ENCODE data around the gene LUM. TPM values are rescaled to one million over a fixed set of nuclear protein-coding genes. Genes with fewer than 3 reads are reported as not detected.

The LUM gene
- total RNA-seq, 1 experiment from 2014 or later: not detected

- Histone ChIP-seq H3K9ac (ENCODE audit: low read length) (no peak overlapping the region), H2AFZ (ENCODE audit: low read length) (no peak overlapping the region), H3K79me2 (ENCODE audit: low read length) (no peaks in the 10 kb centered on the region), H3K4me3 (ENCODE audit: low read length) (no peak overlapping the region), H3K4me1 (ENCODE audit: low read length) (no peaks in the 10 kb centered on the region), H4K20me1 (ENCODE audit: insufficient read depth, low read depth, low read length) (no peaks in the 10 kb centered on the region), H3K9me2 (replicated peaks; ENCODE audit: insufficient read depth, low read length) (no peaks in the 10 kb centered on the region), H3K27me3 (ENCODE audit: low read length) (no peaks in the 10 kb centered on the region), H3K36me3 (ENCODE audit: insufficient read depth, low read length) (no peaks in the 10 kb centered on the region), H3K27ac (ENCODE audit: low read length) (no peak overlapping the region), H3K9me3 (ENCODE audit: low read length) (no peaks in the 10 kb centered on the region), H3K4me2 (ENCODE audit: low read depth, low read length, poor library complexity, severe bottlenecking) (no peak overlapping the region)
- no peak for DNase-seq
These were observed 28.0 kb upstream of the LUM start for GRCh38 chr12:91139286-91139685.

- H3K27ac ChIP-seq (ENCODE audit: low read length): no peak overlapping the region
- H3K27me3 ChIP-seq (ENCODE audit: low read length): no peaks in the 10 kb centered on the region
- H3K79me2 ChIP-seq (ENCODE audit: low read length): no peaks in the 10 kb centered on the region
- no peak overlapping the region for H2AFZ ChIP-seq (ENCODE audit: low read length)
- H3K9me2 ChIP-seq (replicated peaks; ENCODE audit: insufficient read depth, low read length): no peaks in the 10 kb centered on the region
- no peak overlapping the region for H3K4me2 ChIP-seq (ENCODE audit: low read depth, low read length, poor library complexity, severe bottlenecking)
- H3K4me3 ChIP-seq (ENCODE audit: low read length): no peak overlapping the region
- DNase-seq: no peak
- H3K9ac ChIP-seq (ENCODE audit: low read length): no peak overlapping the region
- no peaks in the 10 kb centered on the region for H3K36me3 ChIP-seq (ENCODE audit: insufficient read depth, low read length)
- no peaks in the 10 kb centered on the region for H3K4me1 ChIP-seq (ENCODE audit: low read length)
- no peaks in the 10 kb centered on the region for H4K20me1 ChIP-seq (ENCODE audit: insufficient read depth, low read depth, low read length)
- no peaks in the 10 kb centered on the region for H3K9me3 ChIP-seq (ENCODE audit: low read length)
These were observed 27.1 kb upstream of the LUM start for GRCh38 chr12:91138337-91138920.

- Histone ChIP-seq H3K9me3 (ENCODE audit: low read length) (no peaks in the 10 kb centered on the region), H3K36me3 (ENCODE audit: insufficient read depth, low read length) (no peaks in the 10 kb centered on the region), H3K27ac (ENCODE audit: low read length) (no peak overlapping the region), H3K9me2 (replicated peaks; ENCODE audit: insufficient read depth, low read length) (no peaks in the 10 kb centered on the region), H2AFZ (ENCODE audit: low read length) (no peak overlapping the region), H3K4me3 (ENCODE audit: low read length) (no peak overlapping the region), H3K4me2 (ENCODE audit: low read depth, low read length, poor library complexity, severe bottlenecking) (no peak overlapping the region), H3K79me2 (ENCODE audit: low read length) (no peaks in the 10 kb centered on the region), H3K9ac (ENCODE audit: low read length) (no peak overlapping the region), H3K4me1 (ENCODE audit: low read length) (no peaks in the 10 kb centered on the region), H4K20me1 (ENCODE audit: insufficient read depth, low read depth, low read length) (no peaks in the 10 kb centered on the region), H3K27me3 (ENCODE audit: low read length) (no peaks in the 10 kb centered on the region)
- no peak for DNase-seq
These were observed 22.6 kb upstream of the LUM start for GRCh38 chr12:91133871-91134270.

- Histone ChIP-seq H3K9me2 (replicated peaks; ENCODE audit: insufficient read depth, low read length) (no peaks in the 10 kb centered on the region), H3K9ac (ENCODE audit: low read length) (no peak overlapping the region), H3K27me3 (ENCODE audit: low read length) (no peaks in the 10 kb centered on the region), H3K79me2 (ENCODE audit: low read length) (no peaks in the 10 kb centered on the region), H3K4me2 (ENCODE audit: low read depth, low read length, poor library complexity, severe bottlenecking) (no peak overlapping the region), H2AFZ (ENCODE audit: low read length) (no peak overlapping the region), H3K9me3 (ENCODE audit: low read length) (no peaks in the 10 kb centered on the region; the same call in 1 of the 2 replicates), H4K20me1 (ENCODE audit: insufficient read depth, low read depth, low read length) (no peaks in the 10 kb centered on the region), H3K4me1 (ENCODE audit: low read length) (no peaks in the 10 kb centered on the region), H3K36me3 (ENCODE audit: insufficient read depth, low read length) (no peaks in the 10 kb centered on the region), H3K27ac (ENCODE audit: low read length) (no peak overlapping the region), H3K4me3 (ENCODE audit: low read length) (no peak overlapping the region)
- DNase-seq: no peak
These were observed 18.5 kb upstream of the LUM start for GRCh38 chr12:91129662-91130362.

GRCh38 chr12:91127751-91128150 is 16.5 kb upstream of the LUM start:
- no peaks in the 10 kb centered on the region; the same call in 1 of the 2 replicates for H3K9me3 ChIP-seq (ENCODE audit: low read length)
- H3K4me1 ChIP-seq (ENCODE audit: low read length): no peaks in the 10 kb centered on the region
- H3K4me2 ChIP-seq (ENCODE audit: low read depth, low read length, poor library complexity, severe bottlenecking): no peak overlapping the region
- H3K27ac ChIP-seq (ENCODE audit: low read length): no peak overlapping the region
- H3K27me3 ChIP-seq (ENCODE audit: low read length): no peaks in the 10 kb centered on the region
- no peaks in the 10 kb centered on the region for H3K79me2 ChIP-seq (ENCODE audit: low read length)
- H2AFZ ChIP-seq (ENCODE audit: low read length): no peak overlapping the region
- H3K9ac ChIP-seq (ENCODE audit: low read length): no peak overlapping the region
- no peaks in the 10 kb centered on the region for H4K20me1 ChIP-seq (ENCODE audit: insufficient read depth, low read depth, low read length)
- no peak for DNase-seq
- H3K9me2 ChIP-seq (replicated peaks; ENCODE audit: insufficient read depth, low read length): no peaks in the 10 kb centered on the region
- H3K4me3 ChIP-seq (ENCODE audit: low read length): no peak overlapping the region
- no peaks in the 10 kb centered on the region for H3K36me3 ChIP-seq (ENCODE audit: insufficient read depth, low read length)

- H3K27ac ChIP-seq (ENCODE audit: low read length): no peak overlapping the region
- no peaks in the 10 kb centered on the region for H4K20me1 ChIP-seq (ENCODE audit: insufficient read depth, low read depth, low read length)
- H3K4me3 ChIP-seq (ENCODE audit: low read length): no peak overlapping the region
- no peaks in the 10 kb centered on the region; the same call in 1 of the 2 replicates for H3K9me3 ChIP-seq (ENCODE audit: low read length)
- DNase-seq: no peak
- no peaks in the 10 kb centered on the region for H3K4me1 ChIP-seq (ENCODE audit: low read length)
- H3K79me2 ChIP-seq (ENCODE audit: low read length): no peaks in the 10 kb centered on the region
- no peak overlapping the region for H3K4me2 ChIP-seq (ENCODE audit: low read depth, low read length, poor library complexity, severe bottlenecking)
- H3K9ac ChIP-seq (ENCODE audit: low read length): no peak overlapping the region
- H3K9me2 ChIP-seq (replicated peaks; ENCODE audit: insufficient read depth, low read length): no peaks in the 10 kb centered on the region
- no peaks in the 10 kb centered on the region for H3K36me3 ChIP-seq (ENCODE audit: insufficient read depth, low read length)
- H3K27me3 ChIP-seq (ENCODE audit: low read length): no peaks in the 10 kb centered on the region
- H2AFZ ChIP-seq (ENCODE audit: low read length): no peak overlapping the region
These were observed 16.0 kb upstream of the LUM start for GRCh38 chr12:91127306-91127705.

GRCh38 chr12:91126516-91126915 is 15.2 kb upstream of the LUM start:
- no peaks in the 10 kb centered on the region for H3K9me2 ChIP-seq (replicated peaks; ENCODE audit: insufficient read depth, low read length)
- no peaks in the 10 kb centered on the region for H4K20me1 ChIP-seq (ENCODE audit: insufficient read depth, low read depth, low read length)
- DNase-seq: no peak
- H3K9ac ChIP-seq (ENCODE audit: low read length): no peak overlapping the region
- no peak overlapping the region for H3K27ac ChIP-seq (ENCODE audit: low read length)
- no peaks in the 10 kb centered on the region for H3K36me3 ChIP-seq (ENCODE audit: insufficient read depth, low read length)
- no peak overlapping the region for H3K4me3 ChIP-seq (ENCODE audit: low read length)
- H2AFZ ChIP-seq (ENCODE audit: low read length): no peak overlapping the region
- H3K27me3 ChIP-seq (ENCODE audit: low read length): no peaks in the 10 kb centered on the region
- no peak overlapping the region for H3K4me2 ChIP-seq (ENCODE audit: low read depth, low read length, poor library complexity, severe bottlenecking)
- no peaks in the 10 kb centered on the region; the same call in 1 of the 2 replicates for H3K9me3 ChIP-seq (ENCODE audit: low read length)
- H3K79me2 ChIP-seq (ENCODE audit: low read length): no peaks in the 10 kb centered on the region
- H3K4me1 ChIP-seq (ENCODE audit: low read length): no peaks in the 10 kb centered on the region

- H3K27ac ChIP-seq (ENCODE audit: low read length): no peak overlapping the region
- H3K4me3 ChIP-seq (ENCODE audit: low read length): no peak overlapping the region
- H2AFZ ChIP-seq (ENCODE audit: low read length): no peak overlapping the region
- no peaks in the 10 kb centered on the region for H3K4me1 ChIP-seq (ENCODE audit: low read length)
- H3K9me3 ChIP-seq (ENCODE audit: low read length): no peaks in the 10 kb centered on the region; the same call in 1 of the 2 replicates
- H3K9me2 ChIP-seq (replicated peaks; ENCODE audit: insufficient read depth, low read length): no peaks in the 10 kb centered on the region
- H4K20me1 ChIP-seq (ENCODE audit: insufficient read depth, low read depth, low read length): no peaks in the 10 kb centered on the region
- no peaks in the 10 kb centered on the region for H3K79me2 ChIP-seq (ENCODE audit: low read length)
- H3K9ac ChIP-seq (ENCODE audit: low read length): no peak overlapping the region
- DNase-seq: no peak
- H3K27me3 ChIP-seq (ENCODE audit: low read length): no peaks in the 10 kb centered on the region
- no peak overlapping the region for H3K4me2 ChIP-seq (ENCODE audit: low read depth, low read length, poor library complexity, severe bottlenecking)
- H3K36me3 ChIP-seq (ENCODE audit: insufficient read depth, low read length): no peaks in the 10 kb centered on the region
These were observed 12.1 kb upstream of the LUM start for GRCh38 chr12:91123236-91123916.

All from Karpas-422 (cell line).